ENCODE results near the gene RILPL2.
"Not testable (repeated sequence)": the region's sequence is repeated elsewhere in the genome, so short reads cannot be mapped to it uniquely, and the experiment has no call there.

RILPL2 gene

GRCh38 chr12:123449856-123450255 is 13.4 kb upstream of the RILPL2 start:
- DNase-seq (ENCODE audit: low read depth, low spot score) = no peak

- DNase-seq (ENCODE audit: low read depth, low spot score) = no peak
Observed at GRCh38 chr12:123449249-123449733, 12.8 kb upstream of the RILPL2 start.

- DNase-seq (ENCODE audit: low read depth, low spot score) = no peak
Observed at GRCh38 chr12:123446333-123446713, 9.8 kb upstream of the RILPL2 start.

- DNase-seq (ENCODE audit: low read depth, low spot score) = peak; percentile 84
Observed at GRCh38 chr12:123445388-123446332, 9.2 kb upstream of the RILPL2 start.

- DNase-seq (ENCODE audit: low read depth, low spot score) = no peak
Observed at GRCh38 chr12:123444092-123445026, 7.9 kb upstream of the RILPL2 start.

- DNase-seq (ENCODE audit: low read depth, low spot score) = no peak
Observed at GRCh38 chr12:123442774-123443173, 6.3 kb upstream of the RILPL2 start.

- no peak for DNase-seq (ENCODE audit: low read depth, low spot score)
Observed at GRCh38 chr12:123441523-123442164, 5.2 kb upstream of the RILPL2 start.

- DNase-seq (ENCODE audit: low read depth, low spot score) = no peak
Observed at GRCh38 chr12:123435636-123436016, 858 bp downstream of the RILPL2 start.

- DNase-seq (ENCODE audit: low read depth, low spot score) = no peak
Observed at GRCh38 chr12:123433615-123434014, 2.9 kb downstream of the RILPL2 start.

GRCh38 chr12:123431951-123432817 is 4.3 kb downstream of the RILPL2 start:
- not testable (repeated sequence) for DNase-seq (ENCODE audit: low read depth, low spot score)

- DNase-seq (ENCODE audit: low read depth, low spot score) = not testable (repeated sequence)
Observed at GRCh38 chr12:123429101-123429500, 7.4 kb downstream of the RILPL2 start.

- no peak for DNase-seq (ENCODE audit: low read depth, low spot score)
Observed at GRCh38 chr12:123428591-123428990, 7.9 kb downstream of the RILPL2 start.

GRCh38 chr12:123427036-123427769 is 9.3 kb downstream of the RILPL2 start:
- DNase-seq (ENCODE audit: low read depth, low spot score) = no peak

GRCh38 chr12:123421314-123421713 is 15.2 kb downstream of the RILPL2 start:
- DNase-seq (ENCODE audit: low read depth, low spot score) = no peak

- no peak for DNase-seq (ENCODE audit: low read depth, low spot score)
Observed at GRCh38 chr12:123410041-123410412, 26.5 kb downstream of the RILPL2 start.

GRCh38 chr12:123409284-123410040 is 27.0 kb downstream of the RILPL2 start:
- not testable (repeated sequence) for DNase-seq (ENCODE audit: low read depth, low spot score)

GRCh38 chr12:123408619-123409018 is 27.9 kb downstream of the RILPL2 start:
- DNase-seq (ENCODE audit: low read depth, low spot score) = not testable (repeated sequence)

- not testable (repeated sequence) for DNase-seq (ENCODE audit: low read depth, low spot score)
Observed at GRCh38 chr12:123407934-123408333, 28.6 kb downstream of the RILPL2 start.

- not testable (repeated sequence) for DNase-seq (ENCODE audit: low read depth, low spot score)
Observed at GRCh38 chr12:123407269-123407668, 29.2 kb downstream of the RILPL2 start.

Measured in astrocyte of the hippocampus (primary cell).